Astrocyte of the hippocampus (primary cell): ENCODE data around the gene CFAP57.

ENCODE experiments used
- DNase-seq: peaks from one replicate; pipeline ENCODE4 v3.0.0; 2011; ENCODE audit warnings: low read depth, low spot score

CFAP57 gene

DNA sequence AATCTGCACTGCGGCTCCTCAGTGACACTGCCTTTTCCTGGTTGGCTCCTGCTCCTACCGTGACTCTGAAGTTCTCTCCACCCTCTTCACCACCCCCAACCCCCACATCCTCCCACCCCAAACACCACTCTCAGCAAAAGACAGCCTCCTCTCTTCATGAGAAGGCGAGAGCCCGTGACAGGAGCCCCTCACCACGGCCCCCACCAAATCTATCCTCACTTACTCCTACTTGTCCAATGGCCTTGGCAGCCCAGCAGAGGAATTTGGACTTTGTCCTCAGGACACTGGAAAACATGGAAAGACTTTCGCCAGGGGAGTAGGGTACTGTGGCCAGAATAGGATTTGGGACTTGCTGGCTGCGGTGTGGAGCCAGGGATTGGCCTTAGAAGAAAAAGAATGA is 104.5 kb downstream of the CFAP57 start:
- no peak for DNase-seq

DNA sequence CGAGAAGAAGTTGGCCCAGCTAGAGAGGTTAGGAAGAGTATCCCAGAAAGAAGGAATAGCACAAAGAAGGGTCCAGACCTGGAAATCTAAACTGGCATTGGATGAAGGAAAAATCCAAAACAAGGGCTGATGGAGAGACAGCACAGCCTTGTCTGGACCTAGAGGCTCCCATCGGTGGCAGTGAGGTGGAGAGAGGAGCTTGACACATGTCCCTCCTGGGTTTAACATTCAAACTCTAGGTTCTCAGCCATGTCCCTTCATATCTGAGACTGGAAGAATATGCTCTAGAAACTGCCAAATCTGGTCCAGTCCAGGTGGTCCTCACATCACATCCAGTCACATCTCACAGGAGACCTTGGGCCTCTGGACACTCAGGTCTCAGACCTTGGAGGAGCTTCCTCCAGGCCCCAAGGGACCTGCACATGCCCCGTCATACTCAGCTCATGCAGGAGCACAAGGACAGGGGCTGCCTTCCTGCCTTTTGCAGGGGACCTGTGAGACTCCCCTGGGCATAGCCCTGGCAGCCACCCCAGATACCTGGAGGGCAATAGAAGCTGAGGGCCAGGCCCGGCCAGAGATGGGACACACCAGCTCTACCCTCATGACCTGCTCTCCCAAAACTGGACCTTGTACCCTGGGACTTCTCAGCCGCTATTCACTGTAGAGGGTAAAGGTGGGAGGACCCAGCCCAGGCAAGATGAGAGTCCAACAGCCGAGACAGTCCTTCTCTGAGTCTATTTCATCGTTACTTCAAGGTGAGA is 105.2 kb downstream of the CFAP57 start:
- DNase-seq, result no peak

DNA sequence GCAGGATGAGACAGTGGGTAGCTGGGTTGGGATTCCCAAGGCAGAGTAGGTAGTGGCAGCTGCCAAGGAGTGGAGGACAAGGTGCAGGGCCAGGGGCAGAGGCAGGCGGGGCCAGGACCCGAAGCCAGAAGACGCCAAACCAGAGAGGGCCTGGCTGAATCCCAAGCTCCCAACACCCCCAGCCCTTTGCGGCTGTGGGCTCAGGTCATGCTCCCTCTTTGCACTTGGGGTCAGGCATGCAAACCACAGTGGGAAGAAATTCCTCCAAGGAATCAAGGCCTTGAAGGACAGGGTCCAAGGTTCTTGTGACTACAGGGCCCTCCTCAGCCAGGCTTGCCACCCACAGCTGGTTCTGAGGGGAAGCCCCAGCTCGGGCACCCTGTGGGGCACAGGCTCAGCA is 107.0 kb downstream of the CFAP57 start:
- no peak for DNase-seq

DNA sequence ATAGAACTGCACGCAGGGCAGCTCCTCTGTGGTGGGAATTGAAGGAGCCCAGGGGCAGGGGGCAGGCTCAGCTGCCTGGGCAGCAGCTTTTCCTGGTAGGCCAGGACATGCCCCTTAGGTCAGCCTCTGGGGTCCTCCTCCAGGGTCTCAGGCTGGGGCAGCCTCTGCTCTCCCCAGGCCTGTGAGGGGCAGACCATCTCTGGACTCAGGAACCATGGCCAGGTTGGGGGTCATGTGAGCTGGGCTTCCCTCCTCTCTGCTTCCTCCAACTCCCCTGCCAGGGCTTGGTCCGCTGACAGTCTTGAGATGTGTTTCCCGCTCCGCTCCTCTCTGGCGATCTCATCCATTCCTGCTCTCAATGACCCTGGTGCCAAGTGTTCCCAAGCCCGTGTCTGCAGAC is 107.5 kb downstream of the CFAP57 start:
- DNase-seq, result no peak

DNA sequence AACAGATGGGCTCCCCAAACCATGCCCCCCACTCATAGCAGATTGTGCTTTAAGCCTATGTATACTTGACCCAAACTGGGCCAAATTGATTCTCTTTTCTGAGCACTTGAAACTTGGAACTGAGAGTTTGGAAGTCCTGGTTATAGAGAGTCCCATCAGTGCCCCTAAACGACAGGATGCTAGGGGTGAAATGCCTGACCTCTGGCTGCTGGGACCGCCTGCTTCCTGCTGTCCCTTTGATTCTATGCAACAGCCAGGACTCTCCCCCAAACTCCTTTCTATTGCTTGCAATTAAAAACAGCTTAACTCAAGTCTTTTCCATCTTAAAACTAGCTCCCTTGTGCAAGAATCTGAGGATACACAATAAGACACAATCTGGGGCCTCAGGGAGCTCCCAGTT is 108.6 kb downstream of the CFAP57 start:
- no peak for DNase-seq

DNA sequence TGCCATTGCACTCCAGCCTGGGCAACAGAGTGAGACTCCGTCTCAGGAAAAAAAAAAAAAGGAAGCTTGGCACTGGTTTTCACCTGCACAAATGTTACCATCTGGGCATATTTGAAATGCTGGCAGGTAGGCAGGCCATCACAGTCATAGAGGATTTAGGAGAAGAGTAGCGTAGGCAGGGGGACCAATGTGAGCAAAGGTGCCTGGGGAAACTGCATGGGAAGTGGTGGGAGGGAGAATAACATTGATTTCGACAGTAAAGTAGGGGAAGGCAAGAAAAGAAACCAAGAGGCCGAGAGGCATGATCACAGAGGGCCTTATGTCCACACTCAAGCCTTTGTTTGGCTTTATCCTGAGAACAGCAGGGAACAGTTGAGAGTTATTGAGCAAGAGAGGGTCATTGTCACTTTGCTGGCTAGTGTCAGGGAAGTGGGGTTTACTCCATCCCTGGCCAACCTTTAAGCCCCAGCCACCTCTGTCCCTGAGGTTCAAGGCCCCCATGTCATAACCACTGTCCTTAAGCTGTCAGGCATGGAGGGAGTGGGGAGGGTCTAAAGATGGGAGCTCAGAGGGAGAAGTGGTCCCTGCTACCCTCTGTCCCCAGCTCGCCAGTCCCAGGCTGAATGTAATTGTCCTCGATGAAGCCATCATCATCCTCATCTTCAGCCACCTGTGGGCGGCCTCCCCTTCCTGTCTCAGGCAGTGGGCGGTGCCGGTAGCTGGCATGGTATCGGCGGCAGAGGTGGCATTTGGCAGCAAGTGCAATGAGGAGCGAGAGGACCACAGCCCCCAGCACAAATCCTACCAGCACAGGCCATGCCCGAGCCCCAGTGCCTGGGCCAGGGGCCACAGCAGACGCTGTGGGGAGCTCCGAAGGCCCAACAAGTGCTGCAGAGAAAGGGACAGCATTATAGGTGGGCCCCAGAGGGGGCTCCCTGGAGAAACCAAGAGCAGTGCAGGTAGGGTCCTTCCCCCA is 110.4 kb downstream of the CFAP57 start:
- DNase-seq, result no peak

DNA sequence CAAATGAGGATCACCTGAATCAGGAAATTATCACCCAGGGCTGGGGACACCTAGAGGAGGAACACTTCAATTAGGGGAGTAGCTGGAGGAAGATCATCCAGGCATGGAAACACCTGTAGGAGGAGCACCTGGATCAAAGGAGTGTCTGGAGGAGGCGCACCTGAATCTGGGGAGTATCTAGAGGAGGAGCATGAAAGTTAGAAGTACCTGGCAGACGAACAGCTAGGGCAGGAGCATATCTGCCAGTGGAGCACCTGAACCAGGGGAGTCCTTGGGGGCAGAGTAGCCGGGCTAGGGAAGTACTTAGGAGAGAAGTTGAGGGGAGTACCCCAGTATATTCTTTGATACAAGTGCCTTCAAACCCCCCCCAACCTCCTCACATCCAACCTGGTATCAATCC is 111.9 kb downstream of the CFAP57 start:
- DNase-seq, result no peak

DNA sequence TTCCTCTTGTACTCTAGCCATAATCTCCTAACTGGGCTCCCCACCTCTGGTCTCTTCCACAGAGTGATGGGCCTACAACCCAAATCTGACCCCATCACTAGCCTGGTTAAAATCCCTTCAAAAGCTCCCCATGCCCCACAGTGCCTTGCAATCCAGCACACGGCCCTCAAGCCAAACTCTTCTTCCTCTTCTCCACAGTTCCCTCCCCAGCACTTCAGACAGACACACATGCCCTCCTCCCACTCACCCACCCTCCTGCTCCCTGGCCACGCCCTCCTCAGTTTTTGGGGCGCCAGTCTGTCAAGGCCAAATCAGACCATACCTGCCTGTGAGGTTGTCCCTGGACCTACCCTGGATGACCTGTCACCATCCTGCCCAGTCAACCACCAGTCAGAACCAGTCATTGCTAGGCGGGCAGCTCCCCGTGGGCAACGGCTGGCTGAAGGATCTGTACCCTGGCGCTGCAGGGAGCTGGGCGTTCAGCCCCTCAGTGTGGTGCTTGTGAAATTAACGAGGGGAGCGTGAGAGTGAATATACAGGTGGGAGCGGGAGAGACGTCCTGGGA is 112.5 kb downstream of the CFAP57 start:
- DNase-seq, result no peak

DNA sequence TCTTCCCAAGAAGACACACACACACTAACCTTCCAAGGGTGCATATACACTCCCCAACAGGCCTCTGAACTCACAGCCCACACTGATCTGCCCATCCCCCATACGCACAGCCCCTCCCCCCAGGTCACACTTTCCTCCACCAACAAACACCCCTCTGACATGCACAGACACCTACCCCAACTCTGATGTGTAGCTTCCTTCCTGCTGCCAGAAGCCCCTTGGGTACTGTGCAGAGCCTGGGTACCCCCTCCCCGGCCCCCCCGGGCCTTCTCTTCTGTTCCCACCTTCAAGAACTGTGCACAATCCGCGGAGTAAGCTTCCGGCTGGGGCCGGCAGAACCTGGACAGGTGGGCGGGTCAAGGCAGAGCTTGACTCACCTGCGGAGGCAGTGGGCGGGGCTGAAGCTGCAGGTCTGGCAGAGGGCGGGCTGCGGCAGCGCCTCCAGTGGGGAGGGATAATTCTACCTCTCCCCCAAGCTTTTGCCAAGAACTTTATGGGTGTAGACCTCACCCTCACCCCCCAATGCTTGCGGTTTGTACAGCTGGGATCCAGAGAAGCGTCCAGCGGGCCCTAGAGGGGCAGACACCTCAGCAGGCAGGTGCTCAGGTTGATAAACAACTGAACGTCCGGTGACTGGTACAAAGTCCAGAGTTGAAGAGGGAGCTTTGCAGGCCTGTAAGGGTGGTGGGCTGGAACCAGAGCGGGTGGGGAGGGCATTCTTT is 113.3 kb downstream of the CFAP57 start, which contains the start of gene C1orf210:
TSS of gene C1orf210 (minus strand) at position 313 of the 722 bp plus-strand sequence. CDS start 2,311 bp downstream, outside the sequence.
- DNase-seq, result no peak

DNA sequence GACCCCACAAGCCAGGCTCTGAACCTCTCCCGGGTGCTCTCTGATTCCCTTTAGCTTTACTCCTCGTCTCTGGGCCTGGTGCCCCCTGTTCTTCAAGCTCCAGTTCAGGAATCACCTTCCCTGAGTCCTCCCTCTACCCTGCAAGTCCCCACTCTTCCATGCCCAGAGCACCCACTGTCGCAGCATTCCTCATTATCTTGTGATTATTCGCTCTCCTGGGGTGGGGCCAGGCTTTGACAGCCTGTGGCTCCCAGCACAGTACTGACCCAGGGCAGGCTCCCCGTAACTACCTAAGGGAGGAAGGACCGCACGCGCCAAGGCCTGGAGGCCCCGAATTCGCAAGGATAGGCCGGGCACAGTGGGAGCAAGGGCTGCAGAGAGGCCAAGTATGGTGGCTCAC is 114.0 kb downstream of the CFAP57 start:
- no peak for DNase-seq

DNA sequence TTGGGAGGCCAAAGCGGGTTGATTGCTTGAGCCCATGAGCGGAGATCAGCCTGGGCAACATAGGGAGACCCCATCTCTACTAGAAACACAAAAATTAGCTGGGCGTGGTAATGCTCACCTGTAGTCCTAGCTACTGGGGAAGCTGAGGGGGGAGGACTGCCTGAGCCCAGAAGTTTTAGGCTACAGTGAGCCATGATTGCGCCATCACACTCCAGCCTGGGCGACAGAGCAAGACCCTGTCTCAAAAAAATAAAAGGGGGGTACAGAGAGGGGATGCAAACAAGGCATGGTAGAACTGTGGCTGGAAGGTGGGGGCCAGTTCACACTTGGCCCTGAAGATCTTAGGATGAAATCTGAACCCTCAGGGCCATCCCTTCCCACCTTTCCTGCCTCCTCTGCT is 114.4 kb downstream of the CFAP57 start:
- DNase-seq, result no peak

DNA sequence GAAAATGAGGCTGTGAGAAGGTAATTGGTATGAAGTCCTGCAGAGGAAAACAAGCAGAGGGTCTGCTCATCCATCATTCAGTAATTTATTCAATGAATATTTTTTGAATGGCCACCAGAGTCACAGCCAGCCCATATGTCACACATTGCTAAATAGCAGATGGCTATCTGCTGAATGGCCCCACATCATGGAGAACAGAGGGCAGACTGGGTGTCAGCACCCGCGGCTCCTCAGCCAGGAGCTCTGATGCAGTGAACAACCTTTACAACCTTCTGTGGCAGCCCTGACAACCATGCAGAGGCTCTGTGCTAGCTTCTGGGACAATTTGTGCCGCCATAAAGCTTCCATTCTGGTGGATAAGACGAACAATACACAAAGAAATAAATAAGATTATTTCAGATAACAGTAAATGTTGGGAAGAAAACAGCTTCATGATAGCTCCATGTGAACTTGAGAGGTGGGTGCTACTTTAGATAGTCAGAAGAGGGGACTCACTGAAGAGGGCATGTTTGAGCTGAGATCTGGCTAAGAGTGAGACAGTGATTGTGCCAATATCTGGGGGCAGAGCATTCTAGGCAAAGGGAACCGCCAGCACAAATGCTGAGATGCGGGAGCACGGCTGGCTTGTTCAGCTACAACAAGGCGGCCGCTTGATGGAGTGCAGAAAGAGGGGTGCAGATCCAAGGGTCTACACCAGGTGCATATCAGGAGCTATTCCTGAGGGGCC is 116.1 kb downstream of the CFAP57 start:
- no peak for DNase-seq

DNA sequence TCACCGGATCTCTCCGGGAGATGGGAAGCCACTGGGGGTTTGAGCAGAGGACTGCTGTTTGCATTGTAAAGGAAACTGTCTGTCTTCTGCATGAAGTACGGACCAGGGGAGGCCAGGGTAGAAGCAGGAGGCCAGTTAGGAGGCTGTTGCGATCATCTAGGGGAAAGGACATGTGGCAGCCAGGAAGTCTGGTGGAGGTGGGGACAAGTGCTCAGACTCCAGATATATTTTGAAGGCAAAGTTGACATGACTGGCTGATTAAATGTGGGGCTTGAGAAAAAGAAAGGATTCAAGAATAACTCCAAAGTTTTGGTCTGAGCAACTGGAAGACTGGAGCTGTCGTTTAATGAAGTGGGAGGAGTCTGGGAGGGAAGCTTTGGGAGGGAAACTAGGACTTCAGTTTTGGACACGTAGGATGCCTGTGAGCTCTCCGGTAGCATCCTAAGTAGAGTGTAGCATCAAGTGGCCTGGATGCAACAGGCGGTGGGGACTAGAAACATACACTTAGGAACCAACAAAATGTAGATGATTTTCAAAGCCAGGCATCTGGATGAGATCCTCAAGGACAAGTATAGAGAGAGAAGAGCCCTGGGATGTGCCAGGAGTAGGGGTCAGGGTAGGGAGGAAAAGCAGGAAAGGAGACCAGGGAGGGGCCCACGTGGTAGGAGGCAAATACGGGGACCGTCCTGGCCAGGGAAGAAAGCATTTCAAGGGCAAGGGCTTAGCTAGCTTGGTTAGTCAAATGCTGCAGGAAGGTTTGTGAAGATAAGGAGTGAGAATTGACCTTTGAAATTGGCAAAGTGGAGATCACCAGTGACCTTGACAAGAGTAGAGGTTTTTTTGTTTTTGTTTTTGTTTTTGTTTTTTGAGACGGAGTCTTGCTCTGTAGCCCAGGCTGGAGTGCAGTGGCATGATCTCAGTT is 116.9 kb downstream of the CFAP57 start:
- no peak for DNase-seq

DNA sequence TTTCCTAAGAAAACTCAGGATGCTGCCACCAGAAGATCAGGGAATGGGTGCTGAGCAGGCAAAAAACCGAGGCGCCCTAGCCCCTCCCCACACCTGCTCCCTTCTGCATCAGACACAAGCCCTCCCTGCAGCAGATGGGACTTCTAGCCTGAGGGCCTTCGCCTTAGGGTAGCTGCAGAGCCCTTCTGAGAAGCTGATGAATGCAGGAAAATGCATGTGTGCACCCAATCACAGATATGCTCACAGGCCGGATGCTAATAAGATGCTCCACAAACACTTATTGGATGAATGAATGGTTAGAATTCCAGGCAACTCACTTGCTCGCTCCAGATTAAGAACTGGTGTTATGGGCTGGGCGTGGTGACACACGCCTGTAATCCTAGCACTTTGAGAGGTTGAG is 120.1 kb downstream of the CFAP57 start:
- no peak for DNase-seq

DNA sequence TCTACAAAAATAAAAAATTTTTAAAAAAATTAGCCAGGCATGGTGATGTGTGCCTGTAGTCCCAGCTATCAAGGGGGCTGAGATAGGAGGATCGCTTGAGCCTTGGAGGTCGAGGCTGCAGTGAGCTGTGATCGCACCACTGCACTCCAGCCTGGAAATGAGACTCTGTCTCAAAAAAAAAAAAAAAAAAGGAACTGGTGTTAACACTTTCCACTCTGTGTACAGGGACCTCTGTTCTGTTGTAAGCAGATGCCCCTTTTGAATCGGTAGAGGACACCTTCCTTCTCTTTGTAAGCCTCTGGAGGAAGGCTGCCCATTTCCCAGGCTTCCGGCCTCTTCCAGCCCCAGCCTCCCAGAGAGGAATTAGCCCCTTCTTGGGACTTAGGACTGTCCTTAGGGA is 120.5 kb downstream of the CFAP57 start:
- DNase-seq, result no peak

DNA sequence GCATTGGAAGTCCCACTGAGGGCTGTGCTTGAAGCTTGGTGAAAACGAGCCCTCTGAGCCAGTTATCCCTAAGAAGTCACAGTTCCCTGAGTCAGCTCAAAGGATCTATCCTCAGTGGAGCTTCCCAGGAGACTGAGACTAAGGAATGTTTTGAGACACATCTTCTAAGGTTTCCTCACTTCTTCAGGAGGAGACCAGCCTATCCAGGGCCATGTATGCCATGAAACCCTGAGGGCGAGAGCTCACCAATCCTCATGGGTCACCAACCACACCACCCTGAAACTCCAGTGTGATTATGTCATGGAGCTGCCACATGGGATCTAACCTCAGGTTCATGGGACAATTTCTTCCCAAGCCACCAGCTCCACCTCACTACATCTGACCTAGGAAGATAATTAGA is 121.0 kb downstream of the CFAP57 start:
- no peak for DNase-seq

DNA sequence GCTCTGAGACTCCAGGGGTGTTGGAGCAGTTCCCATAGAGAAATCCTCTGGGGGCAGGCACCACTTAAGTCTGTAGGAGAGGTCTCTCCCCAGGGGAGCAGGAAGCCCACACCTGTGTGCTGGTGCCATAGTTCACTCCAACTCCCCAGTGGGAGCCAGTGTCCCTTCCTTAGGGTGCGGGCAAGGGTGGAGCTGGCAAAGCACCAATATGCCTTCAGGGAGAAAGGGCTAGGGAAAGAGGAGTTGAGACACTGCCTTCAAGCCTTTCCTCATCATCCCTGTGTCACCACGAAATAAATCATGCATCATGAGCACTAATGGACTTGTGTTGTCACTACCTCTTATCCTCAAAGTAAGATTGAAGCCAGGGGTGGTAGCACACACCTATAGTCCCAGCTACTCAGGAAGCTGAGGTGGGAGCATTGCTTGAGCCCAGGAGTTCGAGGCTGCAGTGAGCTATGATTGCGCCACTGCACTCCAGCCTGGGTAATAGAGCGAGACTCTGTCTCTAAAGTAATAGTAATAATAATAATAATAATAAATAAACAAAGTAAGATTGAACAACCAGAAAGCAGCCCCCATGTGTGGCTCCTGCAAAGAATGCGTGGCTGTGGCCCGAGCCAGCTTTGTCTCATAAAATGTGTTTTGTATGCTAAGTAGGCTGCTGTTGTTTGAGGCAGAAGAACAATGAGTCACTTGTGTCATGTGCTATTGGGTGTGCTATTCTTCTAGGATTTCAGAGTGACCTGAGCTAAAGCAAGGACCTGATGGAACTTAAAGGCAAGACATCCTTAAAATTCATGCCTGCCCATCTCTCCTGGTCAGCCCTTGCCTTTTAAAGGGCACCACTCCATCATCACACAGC is 122.0 kb downstream of the CFAP57 start:
- DNase-seq, result peak; percentile 65

DNA sequence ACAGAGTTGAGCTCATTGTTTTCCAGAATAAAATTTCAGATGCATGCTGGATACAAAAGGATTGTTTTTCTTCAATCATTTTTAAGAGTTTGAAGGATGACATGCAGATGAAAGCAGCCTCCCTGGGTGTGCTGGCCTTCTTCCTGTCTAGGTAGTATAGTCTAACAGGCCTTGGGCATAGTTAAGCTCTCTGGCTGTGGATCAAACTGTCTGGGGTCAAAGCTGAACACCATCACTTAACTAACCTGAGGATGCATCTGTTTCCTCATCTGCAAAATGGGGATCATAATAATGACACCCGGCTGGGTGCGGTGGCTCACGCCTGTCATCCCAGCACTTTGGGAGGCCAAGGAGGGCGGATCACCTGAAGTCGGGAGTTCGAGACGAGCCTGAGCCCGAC is 122.6 kb downstream of the CFAP57 start:
- no peak for DNase-seq

DNA sequence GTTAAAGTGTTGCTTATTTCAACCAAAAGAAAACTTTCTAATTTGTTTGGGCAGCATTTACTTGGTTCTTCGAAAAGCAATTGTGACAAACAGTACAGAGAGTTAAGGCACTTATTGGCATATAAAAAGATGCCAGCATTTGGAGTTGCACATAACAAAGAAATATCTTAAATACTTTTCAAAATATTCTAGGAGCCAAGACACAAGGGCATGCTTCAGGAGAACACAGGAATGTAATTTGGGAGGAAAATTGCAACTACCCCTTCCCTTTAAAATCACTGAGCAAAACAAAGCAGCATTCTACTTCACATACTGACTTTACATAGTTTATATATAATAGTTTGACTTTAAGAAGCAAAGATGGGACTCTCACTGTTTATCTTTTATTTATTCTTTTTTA is 124.1 kb downstream of the CFAP57 start:
- DNase-seq, result peak; percentile 55
